ENCODE results near the gene OR51M1.
"Not testable (repeated sequence)": the region's sequence is repeated elsewhere in the genome, so short reads cannot be mapped to it uniquely, and the experiment has no call there.

OR51M1 gene

DNA sequence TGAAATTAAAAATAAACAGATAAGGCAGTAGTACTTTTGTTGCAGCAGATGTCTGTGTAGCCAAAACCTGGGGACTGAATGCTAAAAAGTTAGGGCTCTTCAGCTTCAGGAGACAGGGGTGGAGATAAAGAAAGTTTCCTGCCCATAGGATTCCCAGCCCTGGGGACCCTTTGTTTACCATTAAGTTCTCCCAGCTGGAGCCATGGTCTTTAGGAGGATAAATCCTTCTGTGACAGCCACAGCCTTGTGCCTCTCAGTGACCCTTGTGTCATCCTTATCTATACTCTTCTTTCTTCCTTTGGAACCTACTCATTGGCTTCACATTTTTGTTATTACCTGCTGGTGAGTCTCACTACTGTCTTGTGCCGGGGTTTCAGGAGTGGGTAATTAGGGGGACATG lies at the start of gene OR51M1:
Gene OR51M1 (plus strand): TSS at position 237 of the 400 bp plus-strand sequence. CDS start 5,587 bp downstream, outside the sequence.
- DNase-seq, result no peak

DNA sequence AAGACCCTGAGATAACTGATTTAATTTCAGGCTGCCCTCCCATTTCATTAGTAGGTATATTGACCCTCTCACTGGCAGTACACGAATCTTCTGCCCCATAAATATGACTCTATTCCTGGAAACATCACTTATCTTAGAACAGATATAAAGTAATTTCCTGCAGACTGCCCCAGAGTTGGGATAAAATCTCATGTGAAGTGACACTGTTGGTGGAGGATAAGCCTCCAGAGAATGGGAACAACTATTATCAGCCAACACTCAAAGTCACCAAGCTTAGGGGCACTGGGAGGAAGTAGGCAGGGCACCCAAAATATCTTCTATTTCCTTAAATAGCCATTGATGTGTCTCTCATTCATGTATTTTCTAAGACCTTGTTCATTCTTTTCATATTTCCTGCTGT lies 48.4 kb upstream of the OR51M1 start:
- DNase-seq, result no peak

GRCh38 chr11:5336331-5336730 lies 47.3 kb upstream of the OR51M1 start:
- no peak for DNase-seq

GRCh38 chr11:5337253-5337652 lies 46.4 kb upstream of the OR51M1 start:
- not testable (repeated sequence) for DNase-seq

DNA sequence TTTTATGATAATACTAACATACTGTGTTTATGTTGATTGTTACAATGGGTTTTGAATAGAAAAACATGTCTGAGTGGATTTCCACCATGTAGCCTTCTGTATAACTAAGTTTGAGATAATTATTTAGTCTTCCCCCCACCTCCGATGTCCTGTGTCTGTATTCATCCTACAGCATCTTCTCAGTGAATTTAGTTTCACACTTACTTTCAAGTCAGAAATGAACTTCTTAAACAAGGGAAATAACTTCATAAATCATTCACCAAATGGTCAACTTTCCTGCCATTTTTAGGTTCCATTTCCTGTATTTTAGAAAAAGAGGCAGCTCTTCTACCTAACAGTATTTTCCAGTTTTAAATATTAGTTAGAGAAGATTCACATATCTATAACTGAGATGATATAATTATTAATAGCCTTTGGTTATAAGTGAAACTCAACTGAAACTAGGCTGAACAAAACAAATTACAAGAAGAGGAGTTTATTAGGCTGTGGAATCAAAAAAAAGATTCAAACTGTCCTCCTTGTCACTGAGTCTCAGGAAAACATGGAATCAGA lies 43.8 kb upstream of the OR51M1 start:
- DNase-seq, result no peak

- DNase-seq, result no peak
Measured at GRCh38 chr11:5343474-5344335, 39.9 kb upstream of the OR51M1 start, which contains the start of gene OR51B5. OR51B5 (minus strand) TSS chr11:5343524; CDS start chr11:5343524, 0 bp downstream.

DNA sequence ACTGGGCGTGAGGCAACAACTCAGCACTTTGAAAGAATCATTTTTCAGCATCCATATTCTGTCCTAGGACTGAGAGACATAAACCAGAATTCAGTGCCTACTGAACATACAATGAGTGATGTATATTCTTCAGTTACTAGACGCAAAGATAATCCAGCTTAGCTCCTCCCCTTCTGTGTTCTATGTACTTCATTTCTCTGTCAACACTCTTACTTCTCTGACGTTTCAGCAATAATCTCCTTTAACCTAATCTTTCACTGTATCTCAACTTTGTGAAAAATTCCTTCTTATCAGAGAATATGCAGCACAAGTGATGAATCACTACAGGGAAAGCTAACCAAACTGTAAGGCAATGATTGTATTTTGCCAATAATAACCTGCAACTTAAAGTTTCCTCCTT lies 37.8 kb upstream of the OR51M1 start:
- no peak for DNase-seq

- no peak for DNase-seq
Measured at GRCh38 chr11:5348551-5349194, 34.9 kb upstream of the OR51M1 start.

GRCh38 chr11:5349550-5349949 lies 34.1 kb upstream of the OR51M1 start:
- DNase-seq, result no peak

GRCh38 chr11:5351208-5351607 lies 32.4 kb upstream of the OR51M1 start, which contains the start of gene OR51B6:
OR51B6 (plus strand) TSS chr11:5351508; CDS start chr11:5351508, 0 bp downstream.
- DNase-seq, result no peak

GRCh38 chr11:5356031-5356430 lies 27.6 kb upstream of the OR51M1 start:
- not testable (repeated sequence) for DNase-seq

GRCh38 chr11:5362017-5362625 lies 21.5 kb upstream of the OR51M1 start:
- no peak for DNase-seq

- no peak for DNase-seq
Measured at GRCh38 chr11:5363679-5364078, 19.9 kb upstream of the OR51M1 start.

GRCh38 chr11:5364214-5364613 lies 19.4 kb upstream of the OR51M1 start:
- no peak for DNase-seq

GRCh38 chr11:5366365-5366764 lies 17.2 kb upstream of the OR51M1 start:
- not testable (repeated sequence) for DNase-seq

DNA sequence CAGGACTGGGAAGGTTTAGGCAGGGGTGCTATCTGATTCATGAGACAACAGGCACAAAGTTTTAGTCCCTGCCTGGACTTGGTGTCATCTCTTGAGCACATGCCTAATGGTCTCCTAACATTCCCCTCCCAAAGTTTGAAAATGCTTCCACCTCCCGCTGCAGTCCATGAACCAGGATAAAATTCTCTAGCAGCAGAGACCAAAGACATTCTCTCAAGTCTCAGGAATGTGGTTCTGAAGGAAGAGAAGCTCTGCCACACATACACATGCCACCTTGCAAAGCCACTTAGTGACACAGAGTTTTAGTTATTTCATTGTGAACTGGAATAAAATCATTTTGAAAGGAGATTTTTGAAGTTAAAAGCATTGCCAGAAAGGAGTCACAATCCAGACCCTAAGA lies 16.8 kb upstream of the OR51M1 start:
- DNase-seq, result no peak

GRCh38 chr11:5367448-5368074 lies 16.1 kb upstream of the OR51M1 start:
- no peak for DNase-seq

- no peak for DNase-seq
Measured at GRCh38 chr11:5368502-5369043, 15.0 kb upstream of the OR51M1 start.

DNA sequence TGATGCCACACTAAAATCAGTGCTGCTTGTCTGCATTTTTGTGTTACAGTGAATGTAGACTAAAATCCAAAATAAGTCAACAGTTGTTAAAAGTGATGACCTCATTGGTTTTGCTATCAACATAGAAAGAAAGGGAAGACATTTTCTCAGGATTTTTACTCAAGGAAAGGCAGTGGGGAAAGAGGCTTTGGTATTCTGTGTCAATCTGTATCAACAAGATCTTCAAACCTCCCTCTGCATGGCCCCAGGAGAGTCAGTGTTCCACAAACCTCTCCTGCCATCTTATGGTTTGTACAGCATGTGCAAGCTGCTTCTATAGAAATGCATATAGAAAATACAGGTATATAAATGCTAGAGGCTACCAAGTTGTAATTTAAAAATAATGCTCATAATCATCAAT lies 13.8 kb upstream of the OR51M1 start:
- no peak for DNase-seq

DNA sequence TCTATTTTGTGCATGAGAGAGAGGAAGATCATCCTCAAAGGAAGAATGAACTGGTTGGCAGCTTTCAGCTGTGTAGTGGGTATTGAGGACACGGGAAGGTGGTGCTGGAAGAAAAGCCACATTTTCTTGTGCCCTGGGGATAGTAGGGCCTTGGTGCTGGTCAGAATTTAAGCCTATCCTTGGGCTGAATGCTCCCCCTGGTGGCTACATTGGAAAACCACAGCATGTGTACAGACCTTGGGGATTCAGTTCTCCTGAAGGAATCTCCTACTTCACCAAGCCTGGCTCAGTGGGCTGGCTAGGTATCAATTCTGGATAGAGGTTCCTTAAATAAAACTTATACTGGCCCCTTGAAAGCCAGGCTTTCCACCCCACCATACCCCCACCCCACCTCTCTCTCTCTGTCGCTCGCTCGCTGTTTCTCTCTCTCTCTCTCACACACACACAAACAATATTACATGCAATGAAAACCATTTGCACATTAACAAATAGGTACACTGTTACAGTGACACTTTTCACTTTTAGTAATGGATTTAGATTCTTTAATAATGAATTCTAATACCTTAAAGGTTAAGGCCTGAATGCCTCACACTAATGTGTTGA lies 2.8 kb upstream of the OR51M1 start:
- peak; percentile 51 for DNase-seq

GRCh38 chr11:5384335-5384734 lies 723 bp downstream of the OR51M1 start:
- DNase-seq, result no peak

- no peak for DNase-seq
Measured at GRCh38 chr11:5390210-5390609, 6.6 kb downstream of the OR51M1 start.
